Measurements from ENCODE around the gene HOXB3. TPM values are rescaled to one million over a fixed set of nuclear protein-coding genes. Genes with fewer than 3 reads are reported as not detected.

Gene HOXB3
- total and polyA plus RNA-seq, 7 donors, result 0.96 to 8.8 (median 1.5) TPM

DNA sequence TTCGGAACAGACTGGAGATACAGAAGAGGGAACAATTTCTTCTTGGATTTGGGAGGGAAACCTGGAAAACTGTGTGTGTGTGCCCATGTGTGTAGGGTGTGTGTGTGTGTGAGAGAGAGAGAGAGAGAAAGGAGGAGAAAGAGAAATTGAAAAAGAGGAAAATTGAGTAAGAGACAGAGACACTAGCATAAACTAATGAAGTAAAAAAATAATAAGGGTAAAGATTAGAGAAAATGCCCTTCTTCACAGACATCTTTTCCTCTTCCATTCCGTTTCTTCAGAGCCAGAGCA, 31.3 kb downstream of the HOXB3 start:
- Histone ChIP-seq H3K27ac (no peak overlapping the region), H3K36me3 (ENCODE audit: insufficient read depth in 1 of 2, low read depth in 1 of 2) (no peaks in the 10 kb centered on the region), H3K4me3 (no peak overlapping the region), H3K9me3 (no peaks in the 10 kb centered on the region), H3K27me3 (ENCODE audit: insufficient read depth in 3 of 3, low read length in 2 of 3) (peaks cover 0 to 8% (median 4%) of the 10 kb centered on the region in 3 donors), H3K4me1 (peaks cover 6% of the 10 kb centered on the region)
- ATAC-seq, result no peak
- intact Hi-C loops (cut with DNase I), result no loop called here
- 92 to 100% (median 96%) methylated on average over 2 of the region's 2 CpGs for whole genome bisulfite sequencing, 3 donors
- TF ChIP-seq, protein P1, sequence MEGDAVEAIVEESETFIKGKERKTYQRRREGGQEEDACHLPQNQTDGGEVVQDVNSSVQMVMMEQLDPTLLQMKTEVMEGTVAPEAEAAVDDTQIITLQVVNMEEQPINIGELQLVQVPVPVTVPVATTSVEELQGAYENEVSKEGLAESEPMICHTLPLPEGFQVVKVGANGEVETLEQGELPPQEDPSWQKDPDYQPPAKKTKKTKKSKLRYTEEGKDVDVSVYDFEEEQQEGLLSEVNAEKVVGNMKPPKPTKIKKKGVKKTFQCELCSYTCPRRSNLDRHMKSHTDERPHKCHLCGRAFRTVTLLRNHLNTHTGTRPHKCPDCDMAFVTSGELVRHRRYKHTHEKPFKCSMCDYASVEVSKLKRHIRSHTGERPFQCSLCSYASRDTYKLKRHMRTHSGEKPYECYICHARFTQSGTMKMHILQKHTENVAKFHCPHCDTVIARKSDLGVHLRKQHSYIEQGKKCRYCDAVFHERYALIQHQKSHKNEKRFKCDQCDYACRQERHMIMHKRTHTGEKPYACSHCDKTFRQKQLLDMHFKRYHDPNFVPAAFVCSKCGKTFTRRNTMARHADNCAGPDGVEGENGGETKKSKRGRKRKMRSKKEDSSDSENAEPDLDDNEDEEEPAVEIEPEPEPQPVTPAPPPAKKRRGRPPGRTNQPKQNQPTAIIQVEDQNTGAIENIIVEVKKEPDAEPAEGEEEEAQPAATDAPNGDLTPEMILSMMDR (IDR thresholded peaks at IDR 0.05), result no peak
- DNase-seq, result no peak

GRCh38 chr17:48558057-48558830, 31.8 kb downstream of the HOXB3 start:
- intact Hi-C loops (cut with DNase I), result no loop called here
- WGBS, 3 donors, result 84 to 91% (median 89%) methylated on average over 13 of the region's 13 CpGs

GRCh38 chr17:48556576-48557401, 33.3 kb downstream of the HOXB3 start:
- DNase-seq, result no peak
- H3K27me3 ChIP-seq (ENCODE audit: insufficient read depth in 3 of 3, low read length in 2 of 3), result peaks cover 0 to 3% (median 0%) of the 10 kb centered on the region in 3 donors
- no peaks in the 10 kb centered on the region for H3K9me3 ChIP-seq
- H3K36me3 ChIP-seq (ENCODE audit: insufficient read depth in 1 of 2, low read depth in 1 of 2), result no peaks in the 10 kb centered on the region
- peaks cover 6% of the 10 kb centered on the region for H3K4me1 ChIP-seq
- ATAC-seq, result no peak
- TF ChIP-seq, protein P1 (IDR thresholded peaks at IDR 0.05), result no peak
- intact Hi-C loops (cut with DNase I), result no loop called here
- 73 to 76% (median 74%) methylated on average over 7 of the region's 7 CpGs for WGBS, 3 donors
- H3K27ac ChIP-seq, result peak overlapping the region; percentile 50
- H3K4me3 ChIP-seq, result no peak overlapping the region

More at GRCh38 chr17:48558057-48558830, 31.8 kb downstream of the HOXB3 start:
- peaks cover 6% of the 10 kb centered on the region for H3K4me1 ChIP-seq
- DNase-seq (no peak), ATAC-seq (no peak)
- TF ChIP-seq, protein P1 (IDR thresholded peaks at IDR 0.05), result no peak
- no peak overlapping the region for H3K27ac ChIP-seq
- no peaks in the 10 kb centered on the region for H3K9me3 ChIP-seq
- peaks cover 0 to 6% (median 3%) of the 10 kb centered on the region in 3 donors for H3K27me3 ChIP-seq (ENCODE audit: insufficient read depth in 3 of 3, low read length in 2 of 3)
- H3K36me3 ChIP-seq (ENCODE audit: insufficient read depth in 1 of 2, low read depth in 1 of 2), result no peaks in the 10 kb centered on the region
- H3K4me3 ChIP-seq, result no peak overlapping the region

DNA sequence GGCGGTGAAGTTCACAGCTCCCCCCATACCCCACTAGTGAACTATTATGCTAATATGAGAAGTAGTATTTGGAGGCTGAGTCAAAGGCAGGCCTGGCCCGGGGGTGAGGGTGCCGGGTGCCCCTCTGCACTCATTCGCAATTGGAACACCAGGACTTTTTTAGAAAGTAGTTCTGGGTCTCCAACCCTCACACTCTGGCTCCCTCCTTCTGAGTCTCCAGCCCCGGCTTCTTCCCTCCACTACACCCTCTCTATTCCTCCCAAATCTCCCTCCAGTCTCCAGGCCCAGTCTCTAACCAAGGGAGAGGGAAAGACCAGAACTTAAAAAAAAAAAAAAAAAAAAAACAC, 33.8 kb downstream of the HOXB3 start:
- intact Hi-C loops (cut with DNase I), result no loop called here
- peak overlapping the region; percentile 64 for H3K4me3 ChIP-seq
- H3K4me1 ChIP-seq, result peaks cover 6% of the 10 kb centered on the region
- 88 to 93% (median 90%) methylated on average over 5 of the region's 5 CpGs for WGBS, 3 donors
- H3K9me3 ChIP-seq, result no peaks in the 10 kb centered on the region
- TF ChIP-seq, protein P1 (IDR thresholded peaks at IDR 0.05), result no peak
- H3K27ac ChIP-seq, result no peak overlapping the region
- DNase-seq (no peak), ATAC-seq (no peak)
- H3K36me3 ChIP-seq (ENCODE audit: insufficient read depth in 1 of 2, low read depth in 1 of 2), result no peaks in the 10 kb centered on the region
- peaks cover 0 to 3% (median 2%) of the 10 kb centered on the region in 3 donors for H3K27me3 ChIP-seq (ENCODE audit: insufficient read depth in 3 of 3, low read length in 2 of 3)
